SK-N-SH (cell line): ENCODE data around the gene KCNQ4. TPM values are rescaled to one million over a fixed set of nuclear protein-coding genes. Genes with fewer than 3 reads are reported as not detected.

Experiments
- CTCF ChIA-PET: fragments of 300-600, 350-600 bp; formaldehyde crosslinking; extraction: SDS; loops from one replicate; lab custom pipeline; 2021; lab: Yijun Ruan, JAX
- POLR2A ChIA-PET: fragments of 350-600 bp; sonication (Branson Sonifier 250); formaldehyde crosslinking; extraction: SDS; loops from one replicate; lab custom pipeline; 2020; ENCODE audit warnings: antibody characterized with exemption, inconsistent platforms; lab: Yijun Ruan, JAX
- DNase-seq: peaks from one replicate; pipeline ENCODE4 v3.0.0; 2012
- H2AFZ ChIP-seq: fragments of 200-600 bp; sonication (generic); 2 replicates; pipeline ENCODE4 v1.8.1; 2016; ENCODE audit warnings: antibody characterized with exemption, mild to moderate bottlenecking, low read depth
- H3F3A ChIP-seq: fragments of 200-600 bp; sonication (generic); replicated peaks from 2 replicates; pipeline ENCODE3; 2016; ENCODE audit warnings: antibody characterized with exemption, mild to moderate bottlenecking; ENCODE audit not compliant: insufficient read depth
- H3K27ac ChIP-seq, 2 experiments: fragments of 200-500 bp in 1 of 2; fragments of 200-600 bp in 1 of 2; sonication (Bioruptor generic) in 1 of 2; sonication (generic), shearing (Covaris generic) in 1 of 2; 2 replicates each; pipeline versions ENCODE4 v1.5.1 to v1.6.1; 2014 to 2016; ENCODE audit warnings: low read depth in 2 of 2, inconsistent platforms in 1 of 2, low read length in 1 of 2, mild to moderate bottlenecking in 1 of 2, mixed read lengths in 1 of 2
- H3K27me3 ChIP-seq: fragments of 200-600 bp; sonication (generic), shearing (Covaris generic); 2 replicates; pipeline ENCODE4 v1.6.1; 2016; ENCODE audit warnings: mixed run types; ENCODE audit not compliant: insufficient read depth
- H3K36me3 ChIP-seq, 2 experiments: fragments of 200-500 bp in 1 of 2; fragments of 200-600 bp in 1 of 2; sonication (Bioruptor generic) in 1 of 2; sonication (generic) in 1 of 2; replicated peaks in 1 of 2; 2 replicates each; pipeline versions ENCODE3 to v1.5.1; 2014 to 2016; ENCODE audit warnings: low read length in 1 of 2, mild to moderate bottlenecking in 1 of 2; ENCODE audit not compliant: insufficient read depth in 2 of 2, control insufficient read depth in 1 of 2
- H3K4me1 ChIP-seq, 2 experiments: fragments of 200-500 bp in 1 of 2; fragments of 200-600 bp in 1 of 2; sonication (Bioruptor generic) in 1 of 2; sonication (generic), shearing (Covaris generic) in 1 of 2; 2 replicates each; pipeline versions ENCODE4 v1.5.1 to v1.6.1; 2014 to 2016; ENCODE audit warnings: low read depth in 1 of 2, low read length in 1 of 2, mixed run types in 1 of 2; ENCODE audit not compliant: insufficient read depth in 2 of 2, control insufficient read depth in 1 of 2
- H3K4me2 ChIP-seq: fragments of 200-600 bp; sonication (generic), shearing (Covaris generic); 2 replicates; pipeline ENCODE4 v1.6.1; 2017; ENCODE audit warnings: mixed run types
- H3K4me3 ChIP-seq, 2 experiments: fragments of 200-500 bp in 1 of 2; fragments of 200-600 bp in 1 of 2; sonication (Bioruptor generic) in 1 of 2; sonication (generic), shearing (Covaris generic) in 1 of 2; 2 replicates each; pipeline versions ENCODE4 v1.5.1 to v1.8.1; 2014 to 2016; ENCODE audit warnings: low read depth in 2 of 2, inconsistent platforms in 1 of 2, low read length in 1 of 2, mild to moderate bottlenecking in 1 of 2, mixed read lengths in 1 of 2, moderate library complexity in 1 of 2
- H3K79me2 ChIP-seq: fragments of 200-600 bp; sonication (generic); 2 replicates; pipeline ENCODE4 v1.8.1; 2017; ENCODE audit warnings: mild to moderate bottlenecking; ENCODE audit not compliant: insufficient read depth
- H3K9ac ChIP-seq: fragments of 200-600 bp; sonication (generic); 2 replicates; pipeline ENCODE4 v1.6.1; 2017; ENCODE audit warnings: mixed run types
- H3K9me2 ChIP-seq: fragments of 200-600 bp; sonication (generic); 2 replicates; pipeline ENCODE4 v1.6.1; 2017; ENCODE audit warnings: mixed run types
- H3K9me3 ChIP-seq: fragments of 200-600 bp; sonication (generic); 2 replicates; pipeline ENCODE4 v1.6.1; 2017; ENCODE audit warnings: mixed run types, mild to moderate bottlenecking, moderate library complexity
- H4K20me1 ChIP-seq: fragments of 200-600 bp; sonication (generic); 2 replicates; pipeline ENCODE4 v1.6.1; 2017; ENCODE audit warnings: mild to moderate bottlenecking, mixed run types; ENCODE audit not compliant: insufficient read depth
- ELF1 ChIP-seq: IDR thresholded peaks from 2 replicates; pipeline ENCODE4 v1.4.0; 2012
- FOXJ3 ChIP-seq: sonication (generic); formaldehyde crosslinking; IDR thresholded peaks from 2 replicates; pipeline ENCODE4 v1.5.1; 2020; ENCODE audit warnings: mild to moderate bottlenecking, missing genetic modification reagents
- FOXM1 ChIP-seq: IDR thresholded peaks from 2 replicates; pipeline ENCODE4 v1.4.0; 2012; ENCODE audit warnings: low read depth, mild to moderate bottlenecking
- GABPA ChIP-seq: IDR thresholded peaks from 2 replicates; pipeline ENCODE4 v1.4.0; 2012; ENCODE audit warnings: low read depth, mild to moderate bottlenecking
- JUND ChIP-seq: IDR thresholded peaks from 2 replicates; pipeline ENCODE4 v1.4.0; 2012
- MEF2A ChIP-seq: IDR thresholded peaks from 2 replicates; pipeline ENCODE4 v1.4.0; 2012; ENCODE audit warnings: low read depth, borderline replicate concordance
- MXI1 ChIP-seq: IDR thresholded peaks from 2 replicates; pipeline ENCODE4 v1.6.1; 2012; ENCODE audit warnings: mild to moderate bottlenecking, low read depth, low read length, improper control_type of control experiment
- NFIC ChIP-seq: IDR thresholded peaks from 2 replicates; pipeline ENCODE4 v1.4.0; 2012; ENCODE audit warnings: borderline replicate concordance
- PBX3 ChIP-seq: IDR thresholded peaks from 2 replicates; pipeline ENCODE4; 2012
- RAD21 ChIP-seq: IDR thresholded peaks from 2 replicates; pipeline ENCODE4 v1.6.1; 2012; ENCODE audit warnings: mild to moderate bottlenecking, low read length
- RCOR1 ChIP-seq: fragments of 150-350 bp; IDR thresholded peaks from 2 replicates; pipeline ENCODE4 v1.6.1; 2017; ENCODE audit warnings: antibody characterized with exemption, low read length
- REST ChIP-seq: IDR thresholded peaks from 2 replicates; pipeline ENCODE4 v1.6.1; 2012; ENCODE audit warnings: mild to moderate bottlenecking, low read depth, low read length, moderate library complexity
- RFX5 ChIP-seq: IDR thresholded peaks from 2 replicates; pipeline ENCODE4 v1.6.1; 2012; ENCODE audit warnings: mild to moderate bottlenecking, improper control_type of control experiment, low read length
- RXRA ChIP-seq: IDR thresholded peaks from 2 replicates; pipeline ENCODE4 v1.4.0; 2012; ENCODE audit warnings: low read depth, mild to moderate bottlenecking, borderline replicate concordance
- SIN3A ChIP-seq: IDR thresholded peaks from 2 replicates; pipeline ENCODE4 v1.6.1; 2012; ENCODE audit warnings: low read depth, mild to moderate bottlenecking, low read length, moderate library complexity, borderline replicate concordance
- SMC3 ChIP-seq: IDR thresholded peaks from 2 replicates; pipeline ENCODE4 v1.6.1; 2012; ENCODE audit warnings: low read depth, low read length, improper control_type of control experiment
- TCF12 ChIP-seq: IDR thresholded peaks from 2 replicates; pipeline ENCODE4 v1.4.0; 2012
- TEAD4 ChIP-seq: IDR thresholded peaks from 2 replicates; pipeline ENCODE4 v1.4.0; 2012; ENCODE audit warnings: mild to moderate bottlenecking, borderline replicate concordance; ENCODE audit not compliant: insufficient read depth
- USF2 ChIP-seq: fragments of 150-350 bp; IDR thresholded peaks from 2 replicates; pipeline ENCODE4 v1.6.1; 2017; ENCODE audit warnings: antibody characterized with exemption, low read length, low read depth, borderline replicate concordance
- YY1 ChIP-seq: IDR thresholded peaks from 2 replicates; pipeline ENCODE4 v1.4.0; 2012; ENCODE audit warnings: low read depth, mild to moderate bottlenecking
- WGBS: methylation state at CpG from one replicate; pipeline ENCODE4 v1.1.6; 2017; ENCODE audit warnings: low lambda C conversion rate; 5-methylcytosine and 5-hydroxymethylcytosine counted together
- polyA plus RNA-seq, 3 experiments: library from polyadenylated mRNA; depleted of rRNA; stranded (reverse); fragments of >200 nt; gene quantifications; 2 replicates each; pipeline ENCODE4 v1.2.3, GENCODE V29; 2012

KCNQ4 gene
- polyA plus RNA-seq, 1 of the 3 experiments (the other 2 are of a cell fraction), result 0.15 TPM

GRCh38 chr1:40789661-40790430 is 6.3 kb downstream of the KCNQ4 start:
- Histone ChIP-seq H3K9ac (no peak overlapping the region), H3K9me2 (no peaks in the 10 kb centered on the region), H3K4me1 (no peaks in the 10 kb centered on the region), H2AFZ (no peak overlapping the region), H3K27ac (no peak overlapping the region), H3F3A (no peaks in the 10 kb centered on the region), H3K27me3 (no peaks in the 10 kb centered on the region), H3K79me2 (no peaks in the 10 kb centered on the region), H4K20me1 (no peaks in the 10 kb centered on the region), H3K4me2 (no peak overlapping the region), H3K9me3 (no peaks in the 10 kb centered on the region), H3K36me3 (no peaks in the 10 kb centered on the region), H3K4me3 (no peak overlapping the region)
- 90% methylated on average over 7 of the region's 13 CpGs for whole genome bisulfite sequencing
- DNase-seq, result no peak
- ChIA-PET POLR2A (interaction anchor here (0.6 to 0.9 kb wide), 2 partner anchors 14 to 55 kb away, joined by 3 read pairs; no protein-coding TSS in a partner anchor), CTCF (interaction anchor here (2.4 kb wide), 1 partner anchor 16 kb away, joined by 17 read pairs; no protein-coding TSS in a partner anchor)
- no peak for TF ChIP-seq MEF2A
- TF ChIP-seq TCF12, result no peak
- no peak for TF ChIP-seq SIN3A
- TF ChIP-seq FOXJ3 (CRISPR knock-in tag), result no peak
- no peak for TF ChIP-seq MXI1
- TF ChIP-seq RCOR1, result no peak
- no peak for TF ChIP-seq REST
- TF ChIP-seq ELF1, result no peak
- TF ChIP-seq GABPA, result no peak
- TF ChIP-seq RAD21, result no peak
- TF ChIP-seq SMC3, result no peak
- no peak for TF ChIP-seq JUND
- TF ChIP-seq FOXM1, result no peak
- TF ChIP-seq TEAD4, result no peak
- TF ChIP-seq RFX5, result no peak
- TF ChIP-seq USF2, result no peak
- no peak for TF ChIP-seq NFIC
- no peak for TF ChIP-seq RXRA
- no peak for TF ChIP-seq YY1
- TF ChIP-seq PBX3, result no peak
